Transverse colon (tissue), 4 donors: ENCODE results near the gene IFIT2. TPM values are rescaled to one million over a fixed set of nuclear protein-coding genes. Genes with fewer than 3 reads are reported as not detected.
A peak's percentile ranks its signal among the peaks of the same experiment; 100 is the strongest.

Experiments used
- DNase-seq: peaks from one replicate; pipeline ENCODE4 v3.0.0-alpha.2; 2019
- H3K27ac ChIP-seq, 4 donors: fragments of 200-600 bp; sonication (generic); 2 replicates each; pipeline ENCODE4 v1.5.1; 2016 to 2018; ENCODE audit warnings: inconsistent platforms in 4 of 4
- H3K27me3 ChIP-seq: fragments of 200-600 bp; sonication (generic); 2 replicates; pipeline ENCODE4 v1.5.1; 2017; ENCODE audit warnings: inconsistent platforms
- H3K36me3 ChIP-seq, 4 donors: fragments of 200-600 bp; sonication (generic); 2 replicates each; pipeline ENCODE4 v1.5.1; 2017 to 2019; ENCODE audit warnings: inconsistent platforms in 4 of 4
- H3K4me1 ChIP-seq, 4 donors: fragments of 200-600 bp; sonication (generic); 2 replicates each; pipeline ENCODE4 v1.5.1; 2017 to 2020; ENCODE audit warnings: inconsistent platforms in 4 of 4
- H3K4me3 ChIP-seq, 4 donors: fragments of 200-600 bp; sonication (generic); 1 replicate in 1 of 4; 2 replicates in 3 of 4; pipeline versions ENCODE4 v1.5.1 to v1.6.1; 2017 to 2019; ENCODE audit warnings: inconsistent platforms in 4 of 4
- H3K9me3 ChIP-seq, 2 donors: fragments of 200-600 bp; sonication (generic); 2 replicates each; pipeline ENCODE4 v1.5.1; 2017 to 2019; ENCODE audit warnings: inconsistent platforms in 2 of 2
- EP300 ChIP-seq: sonication (generic); formaldehyde crosslinking; IDR thresholded peaks from one replicate; pipeline ENCODE4 v1.6.1; 2017; ENCODE audit warnings: antibody characterized with exemption, low read depth
- POLR2A ChIP-seq: fragments of 450-650 bp; IDR thresholded peaks from one replicate; pipeline ENCODE4 v1.6.1; 2016; ENCODE audit warnings: antibody characterized with exemption, mild to moderate bottlenecking, moderate library complexity
- POLR2AphosphoS5 ChIP-seq, 3 donors: sonication (generic); formaldehyde crosslinking; IDR thresholded peaks; one replicate each; pipeline ENCODE4 v1.6.1; 2016; ENCODE audit warnings: antibody characterized with exemption in 3 of 3
- WGBS, 2 donors: methylation state at CpG; one replicate each; pipeline ENCODE4 v1.1.5; 2018; ENCODE audit warnings: low coverage in 1 of 2; 5-methylcytosine and 5-hydroxymethylcytosine counted together
- in situ Hi-C, 4 donors: fragments of 200-750 bp; cut with MboI; loops; one replicate each; pipeline versions ENCODE4 v1.15.0 to v1.15.1; 2017; ENCODE audit warnings: low sequenced_read_pairs in 3 of 4, low pct_ligation_motif_present in 1 of 4, low pct_unique_long_range_greater_than_20kb in 1 of 4
- intact Hi-C: fragments of 100-400 bp; cut with DNase I; formaldehyde crosslinking; loops from one replicate; pipeline ENCODE4 v1.15.1; 2023; ENCODE audit warnings: low total_unique reads
- total RNA-seq, 4 donors: library from RNA; depleted of rRNA; stranded (reverse); fragments of >200 nt; gene quantifications; one replicate each; pipeline ENCODE4 v1.1.0, GENCODE V29; 2016
- TF ChIP-seq, protein P1 (sequence below), 5 experiments: fragments of 200-600 bp in 3 of 5; fragments of 450-650 bp in 2 of 5; sonication (generic) in 3 of 5; IDR thresholded peaks; 1 replicate in 2 of 5; 2 replicates in 3 of 5; pipeline ENCODE4 v1.5.1; 2016 to 2017; ENCODE audit warnings: antibody characterized with exemption in 5 of 5, inconsistent platforms in 3 of 5, mild to moderate bottlenecking in 2 of 5, moderate library complexity in 1 of 5

Gene IFIT2
- total RNA-seq, 4 donors from 2014 or later: 0.20 to 7.0 (median 2.3) TPM

DNA sequence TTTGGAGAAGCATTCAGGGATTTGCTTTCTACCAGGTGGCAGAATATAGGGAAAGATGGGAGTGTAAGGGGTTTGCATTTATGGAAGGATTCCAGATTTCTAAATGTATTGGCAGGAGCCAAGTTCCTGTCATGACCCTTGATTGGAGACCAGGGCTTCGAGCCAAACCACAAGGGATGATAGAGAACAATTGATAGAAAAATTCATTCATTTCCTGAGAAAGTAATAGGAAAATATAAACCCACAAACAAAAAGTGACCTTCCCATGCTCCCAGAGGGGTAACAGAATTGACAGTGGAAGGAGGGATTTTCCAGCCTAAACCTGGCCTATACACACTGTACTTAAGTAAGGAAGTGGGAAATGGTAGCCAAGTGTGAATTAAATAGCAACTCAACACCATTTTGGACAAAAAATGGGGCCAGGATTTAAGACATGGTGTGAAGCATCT lies 22.4 kb upstream of the IFIT2 start:
- TF ChIP-seq POLR2AphosphoS5 (IDR thresholded peaks at IDR 0.05) (no peak), POLR2A (no peak), EP300 (no peak)
- TF ChIP-seq, protein P1, sequence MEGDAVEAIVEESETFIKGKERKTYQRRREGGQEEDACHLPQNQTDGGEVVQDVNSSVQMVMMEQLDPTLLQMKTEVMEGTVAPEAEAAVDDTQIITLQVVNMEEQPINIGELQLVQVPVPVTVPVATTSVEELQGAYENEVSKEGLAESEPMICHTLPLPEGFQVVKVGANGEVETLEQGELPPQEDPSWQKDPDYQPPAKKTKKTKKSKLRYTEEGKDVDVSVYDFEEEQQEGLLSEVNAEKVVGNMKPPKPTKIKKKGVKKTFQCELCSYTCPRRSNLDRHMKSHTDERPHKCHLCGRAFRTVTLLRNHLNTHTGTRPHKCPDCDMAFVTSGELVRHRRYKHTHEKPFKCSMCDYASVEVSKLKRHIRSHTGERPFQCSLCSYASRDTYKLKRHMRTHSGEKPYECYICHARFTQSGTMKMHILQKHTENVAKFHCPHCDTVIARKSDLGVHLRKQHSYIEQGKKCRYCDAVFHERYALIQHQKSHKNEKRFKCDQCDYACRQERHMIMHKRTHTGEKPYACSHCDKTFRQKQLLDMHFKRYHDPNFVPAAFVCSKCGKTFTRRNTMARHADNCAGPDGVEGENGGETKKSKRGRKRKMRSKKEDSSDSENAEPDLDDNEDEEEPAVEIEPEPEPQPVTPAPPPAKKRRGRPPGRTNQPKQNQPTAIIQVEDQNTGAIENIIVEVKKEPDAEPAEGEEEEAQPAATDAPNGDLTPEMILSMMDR (IDR thresholded peaks at IDR 0.05): no peak
- Histone ChIP-seq H3K27me3 (no peaks in the 10 kb centered on the region), H3K27ac (peak overlapping the region in 2 of 4 donors; percentile 48 to 78), H3K9me3 (no peaks in the 10 kb centered on the region), H3K4me3 (no peak overlapping the region), H3K36me3 (no peaks in the 10 kb centered on the region), H3K4me1 (peaks cover 17 to 34% (median 20%) of the 10 kb centered on the region in 4 donors)
- in situ Hi-C loops: no loop called here
- no peak for DNase-seq
- 68% methylated on average over 1 of the region's 1 CpG; no CpG with 5 or more reads in 1 of the 2 donors for WGBS, 2 donors
- intact Hi-C loops: no loop called here

- no peak overlapping the region for H3K27ac ChIP-seq
These were observed 21.3 kb upstream of the IFIT2 start for GRCh38 chr10:89280508-89280907.

DNA sequence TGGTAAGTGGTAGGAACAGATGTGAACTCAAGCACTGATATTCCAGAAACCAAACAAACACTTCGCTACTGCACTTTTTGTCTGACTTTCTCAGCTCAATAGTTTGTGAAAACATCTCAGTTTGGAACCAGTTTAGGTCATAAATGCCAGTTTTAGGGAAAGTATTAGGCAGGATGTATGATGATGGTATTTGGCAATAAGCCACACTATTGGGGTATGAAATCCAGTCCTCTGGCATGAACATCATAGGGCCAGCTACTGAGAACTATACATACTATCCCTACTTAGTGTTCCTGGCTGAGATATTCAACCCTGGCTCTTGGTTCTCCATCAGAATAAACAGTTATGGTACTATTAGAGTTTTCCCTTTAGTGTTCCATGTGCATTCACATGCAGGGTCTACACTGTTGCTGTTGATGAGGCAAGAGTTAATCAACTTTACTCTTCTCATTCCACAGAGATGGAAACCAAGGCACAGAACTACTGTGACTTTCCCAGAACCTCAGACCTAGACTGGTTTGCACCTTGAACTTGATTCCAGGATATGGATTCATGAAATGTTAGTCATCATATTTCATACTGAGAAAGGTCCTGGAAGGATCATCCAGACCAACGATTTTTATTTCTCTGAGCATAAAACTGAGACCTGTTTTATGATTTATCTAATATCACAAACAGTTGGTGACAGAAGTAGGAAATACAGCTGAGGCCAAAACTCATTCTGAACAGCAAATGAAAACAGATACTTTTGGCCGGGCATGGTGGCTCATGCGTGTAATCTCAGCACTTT lies 20.0 kb upstream of the IFIT2 start:
- intact Hi-C loops (no loop called here), in situ Hi-C loops (no loop called here)
- Histone ChIP-seq H3K4me1 (peaks cover 13 to 35% (median 21%) of the 10 kb centered on the region in 4 donors), H3K27ac (no peak overlapping the region), H3K9me3 (no peaks in the 10 kb centered on the region), H3K36me3 (no peaks in the 10 kb centered on the region), H3K27me3 (no peaks in the 10 kb centered on the region), H3K4me3 (no peak overlapping the region)
- no peak for DNase-seq
- WGBS, 2 donors: 74 to 80% methylated on average over 4 of the region's 4 CpGs
- TF ChIP-seq POLR2A (no peak), EP300 (no peak), POLR2AphosphoS5 (IDR thresholded peaks at IDR 0.05) (no peak)
- TF ChIP-seq, protein P1 (IDR thresholded peaks at IDR 0.05): no peak

More at GRCh38 chr10:89280508-89280907, 21.3 kb upstream of the IFIT2 start:
- H3K9me3 ChIP-seq: no peaks in the 10 kb centered on the region
- no peak for TF ChIP-seq EP300
- TF ChIP-seq POLR2AphosphoS5 (IDR thresholded peaks at IDR 0.05): no peak
- TF ChIP-seq, protein P1 (IDR thresholded peaks at IDR 0.05): no peak
- no peak for TF ChIP-seq POLR2A
- H3K27me3 ChIP-seq: no peaks in the 10 kb centered on the region
- in situ Hi-C loops: no loop called here
- WGBS, 2 donors: 82 to 89% methylated on average over 3 of the region's 3 CpGs
- H3K4me1 ChIP-seq: peaks cover 13 to 35% (median 21%) of the 10 kb centered on the region in 4 donors
- intact Hi-C loops: no loop called here
- no peak overlapping the region for H3K4me3 ChIP-seq
- no peaks in the 10 kb centered on the region for H3K36me3 ChIP-seq
- no peak for DNase-seq

- TF ChIP-seq, protein P1 (IDR thresholded peaks at IDR 0.05): peak in 1 of 5 experiments; percentile 19
- TF ChIP-seq POLR2AphosphoS5 (IDR thresholded peaks at IDR 0.05) (no peak), POLR2A (no peak), EP300 (no peak)
- peaks cover 11 to 25% (median 14%) of the 10 kb centered on the region in 4 donors for H3K4me1 ChIP-seq
- H3K4me3 ChIP-seq: no peak overlapping the region
- DNase-seq: no peak
- H3K27me3 ChIP-seq: no peaks in the 10 kb centered on the region
- no peaks in the 10 kb centered on the region for H3K9me3 ChIP-seq
- H3K36me3 ChIP-seq: no peaks in the 10 kb centered on the region
- peak overlapping the region; percentile 67 to 87 (median 78) for H3K27ac ChIP-seq
- in situ Hi-C loops (no loop called here), intact Hi-C loops (no loop called here)
- 50 to 56% methylated on average over 4 to 6 of the region's 6 CpGs for WGBS, 2 donors
These were observed 18.6 kb upstream of the IFIT2 start for GRCh38 chr10:89283025-89283935.
